Measurements from ENCODE around the gene CRADD.
"Not testable (repeated sequence)": the region's sequence is repeated elsewhere in the genome, so short reads cannot be mapped to it uniquely, and the experiment has no call there.

CRADD gene

GRCh38 chr12:93677195-93678064 is at the start of gene CRADD:
Gene CRADD (plus strand): TSS chr12:93677375.
- Histone ChIP-seq H3K9me3 (ENCODE audit: low read depth, low read length) (no peaks in the 10 kb centered on the region), H3K36me3 (ENCODE audit: insufficient read depth, low read length) (no peaks in the 10 kb centered on the region), H3K9ac (ENCODE audit: insufficient read length) (peak within 1 kb of the TSS; percentile 90), H3K4me3 (peak within 1 kb of the TSS; percentile 84), H3K27ac (peak within 1 kb of the TSS; percentile 90)
- peak; percentile 98 for DNase-seq (ENCODE audit: low read depth, low spot score)
- TF ChIP-seq EZH2 (IDR thresholded peaks at IDR 0.05) = no peak
- TF ChIP-seq POLR2AphosphoS5 (IDR thresholded peaks at IDR 0.05; ENCODE audit: borderline replicate concordance, low read depth, low read length) = peak; percentile 87
- peak; percentile 93 for TF ChIP-seq FOXP2 (optimal IDR thresholded peaks at IDR 0.05; ENCODE audit: control extremely low read depth, extremely low read length, insufficient read depth)

GRCh38 chr12:93632383-93632782 is 44.8 kb upstream of the CRADD start:
- Histone ChIP-seq H3K36me3 (ENCODE audit: insufficient read depth, low read length) (no peaks in the 10 kb centered on the region), H3K4me3 (no peak overlapping the region), H3K9me3 (ENCODE audit: low read depth, low read length) (no peaks in the 10 kb centered on the region), H3K9ac (ENCODE audit: insufficient read length) (no peak overlapping the region), H3K27ac (no peak overlapping the region)
- TF ChIP-seq POLR2AphosphoS5 (IDR thresholded peaks at IDR 0.05; ENCODE audit: borderline replicate concordance, low read depth, low read length) = no peak
- TF ChIP-seq EZH2 (IDR thresholded peaks at IDR 0.05) = no peak
- TF ChIP-seq FOXP2 (optimal IDR thresholded peaks at IDR 0.05; ENCODE audit: control extremely low read depth, extremely low read length, insufficient read depth) = no peak
- DNase-seq (ENCODE audit: low read depth, low spot score) = no peak

- TF ChIP-seq FOXP2 (optimal IDR thresholded peaks at IDR 0.05; ENCODE audit: control extremely low read depth, extremely low read length, insufficient read depth) (no peak), POLR2AphosphoS5 (IDR thresholded peaks at IDR 0.05; ENCODE audit: borderline replicate concordance, low read depth, low read length) (no peak), EZH2 (IDR thresholded peaks at IDR 0.05) (no peak)
- no peak overlapping the region for H3K9ac ChIP-seq (ENCODE audit: insufficient read length)
- H3K36me3 ChIP-seq (ENCODE audit: insufficient read depth, low read length) = no peaks in the 10 kb centered on the region
- no peaks in the 10 kb centered on the region for H3K9me3 ChIP-seq (ENCODE audit: low read depth, low read length)
- DNase-seq (ENCODE audit: low read depth, low spot score) = no peak
- H3K27ac ChIP-seq = no peak overlapping the region
- no peak overlapping the region for H3K4me3 ChIP-seq
These were observed 42.8 kb upstream of the CRADD start for GRCh38 chr12:93634416-93634815.

- no peaks in the 10 kb centered on the region for H3K36me3 ChIP-seq (ENCODE audit: insufficient read depth, low read length)
- no peak for DNase-seq (ENCODE audit: low read depth, low spot score)
These were observed 40.5 kb upstream of the CRADD start for GRCh38 chr12:93636708-93637107.

GRCh38 chr12:93638095-93638494 is 39.1 kb upstream of the CRADD start:
- Histone ChIP-seq H3K9ac (ENCODE audit: insufficient read length) (no peak overlapping the region), H3K9me3 (ENCODE audit: low read depth, low read length) (no peaks in the 10 kb centered on the region), H3K4me3 (no peak overlapping the region), H3K36me3 (ENCODE audit: insufficient read depth, low read length) (no peaks in the 10 kb centered on the region), H3K27ac (no peak overlapping the region)
- TF ChIP-seq FOXP2 (optimal IDR thresholded peaks at IDR 0.05; ENCODE audit: control extremely low read depth, extremely low read length, insufficient read depth) = no peak
- TF ChIP-seq EZH2 (IDR thresholded peaks at IDR 0.05) = no peak
- no peak for TF ChIP-seq POLR2AphosphoS5 (IDR thresholded peaks at IDR 0.05; ENCODE audit: borderline replicate concordance, low read depth, low read length)
- no peak for DNase-seq (ENCODE audit: low read depth, low spot score)

More at GRCh38 chr12:93636708-93637107, 40.5 kb upstream of the CRADD start:
- Histone ChIP-seq H3K9ac (ENCODE audit: insufficient read length) (no peak overlapping the region), H3K4me3 (no peak overlapping the region), H3K27ac (no peak overlapping the region), H3K9me3 (ENCODE audit: low read depth, low read length) (no peaks in the 10 kb centered on the region)
- no peak for TF ChIP-seq POLR2AphosphoS5 (IDR thresholded peaks at IDR 0.05; ENCODE audit: borderline replicate concordance, low read depth, low read length)
- TF ChIP-seq EZH2 (IDR thresholded peaks at IDR 0.05) = no peak
- TF ChIP-seq FOXP2 (optimal IDR thresholded peaks at IDR 0.05; ENCODE audit: control extremely low read depth, extremely low read length, insufficient read depth) = no peak

- no peak overlapping the region for H3K4me3 ChIP-seq
These were observed 38.2 kb upstream of the CRADD start for GRCh38 chr12:93638954-93639353.

GRCh38 chr12:93639406-93639805 is 37.8 kb upstream of the CRADD start:
- DNase-seq (ENCODE audit: low read depth, low spot score) = no peak
- Histone ChIP-seq H3K9me3 (ENCODE audit: low read depth, low read length) (no peaks in the 10 kb centered on the region), H3K4me3 (no peak overlapping the region), H3K9ac (ENCODE audit: insufficient read length) (no peak overlapping the region), H3K36me3 (ENCODE audit: insufficient read depth, low read length) (no peaks in the 10 kb centered on the region), H3K27ac (no peak overlapping the region)
- TF ChIP-seq FOXP2 (optimal IDR thresholded peaks at IDR 0.05; ENCODE audit: control extremely low read depth, extremely low read length, insufficient read depth) (no peak), POLR2AphosphoS5 (IDR thresholded peaks at IDR 0.05; ENCODE audit: borderline replicate concordance, low read depth, low read length) (no peak), EZH2 (IDR thresholded peaks at IDR 0.05) (no peak)

More at GRCh38 chr12:93638954-93639353, 38.2 kb upstream of the CRADD start:
- DNase-seq (ENCODE audit: low read depth, low spot score) = no peak
- Histone ChIP-seq H3K9ac (ENCODE audit: insufficient read length) (no peak overlapping the region), H3K36me3 (ENCODE audit: insufficient read depth, low read length) (no peaks in the 10 kb centered on the region), H3K9me3 (ENCODE audit: low read depth, low read length) (no peaks in the 10 kb centered on the region), H3K27ac (no peak overlapping the region)
- TF ChIP-seq POLR2AphosphoS5 (IDR thresholded peaks at IDR 0.05; ENCODE audit: borderline replicate concordance, low read depth, low read length) = no peak

- not testable (repeated sequence) for DNase-seq (ENCODE audit: low read depth, low spot score); H3K27ac ChIP-seq; H3K9ac ChIP-seq (ENCODE audit: insufficient read length); H3K36me3 ChIP-seq (ENCODE audit: insufficient read depth, low read length); H3K4me3 ChIP-seq; H3K9me3 ChIP-seq (ENCODE audit: low read depth, low read length)
These were observed 35.8 kb upstream of the CRADD start for GRCh38 chr12:93641380-93641779.

- Histone ChIP-seq H3K27ac (no peak overlapping the region), H3K9me3 (ENCODE audit: low read depth, low read length) (no peaks in the 10 kb centered on the region), H3K36me3 (ENCODE audit: insufficient read depth, low read length) (no peaks in the 10 kb centered on the region), H3K9ac (ENCODE audit: insufficient read length) (no peak overlapping the region), H3K4me3 (no peak overlapping the region)
- DNase-seq (ENCODE audit: low read depth, low spot score) = no peak
- no peak for TF ChIP-seq POLR2AphosphoS5 (IDR thresholded peaks at IDR 0.05; ENCODE audit: borderline replicate concordance, low read depth, low read length)
- TF ChIP-seq FOXP2 (optimal IDR thresholded peaks at IDR 0.05; ENCODE audit: control extremely low read depth, extremely low read length, insufficient read depth) = no peak
- no peak for TF ChIP-seq EZH2 (IDR thresholded peaks at IDR 0.05)
These were observed 34.4 kb upstream of the CRADD start for GRCh38 chr12:93642751-93643150.
